BE2C (cell line): ENCODE measurements around the gene GSS.

Source experiments
- DNase-seq: peaks from one replicate; pipeline ENCODE4 v3.0.0-alpha.2; 2020
- H3K27me3 ChIP-seq: fragments of 250-450 bp; sonication (Bioruptor Pico); 2 replicates; pipeline ENCODE4 v1.5.1; 2020; ENCODE audit warnings: mild to moderate bottlenecking
- H3K36me3 ChIP-seq: fragments of 250-450 bp; sonication (Bioruptor Pico); 2 replicates; pipeline ENCODE4 v1.5.1; 2020; ENCODE audit warnings: mild to moderate bottlenecking
- H3K4me1 ChIP-seq: fragments of 250-450 bp; sonication (Bioruptor Pico); 2 replicates; pipeline ENCODE4 v1.5.1; 2020
- H3K4me3 ChIP-seq: 2 replicates; pipeline ENCODE4 v1.5.1; 2011; ENCODE audit warnings: low read depth, low read length
- H3K9me3 ChIP-seq: fragments of 250-450 bp; sonication (Bioruptor Pico); 2 replicates; pipeline ENCODE4 v1.5.1; 2020
- CTCF ChIP-seq: IDR thresholded peaks from 2 replicates; pipeline ENCODE4 v1.5.1; 2012; ENCODE audit warnings: mild to moderate bottlenecking, low read depth, low read length

GSS gene

GRCh38 chr20:34985461-34986310 is 30.1 kb upstream of the GSS start:
- Histone ChIP-seq H3K9me3 (no peaks in the 10 kb centered on the region), H3K36me3 (no peaks in the 10 kb centered on the region), H3K4me3 (no peak overlapping the region), H3K4me1 (peaks cover 7% of the 10 kb centered on the region), H3K27me3 (no peaks in the 10 kb centered on the region)
- no peak for DNase-seq
- no peak for TF ChIP-seq CTCF

GRCh38 chr20:34984756-34985261 is 29.2 kb upstream of the GSS start:
- TF ChIP-seq CTCF, result no peak
- no peaks in the 10 kb centered on the region for H3K9me3 ChIP-seq
- no peaks in the 10 kb centered on the region for H3K27me3 ChIP-seq
- H3K4me1 ChIP-seq, result peaks cover 9% of the 10 kb centered on the region
- no peaks in the 10 kb centered on the region for H3K36me3 ChIP-seq
- H3K4me3 ChIP-seq, result no peak overlapping the region
- DNase-seq, result no peak

- no peak for DNase-seq
- H3K9me3 ChIP-seq, result no peaks in the 10 kb centered on the region
- no peak overlapping the region for H3K4me3 ChIP-seq
- peaks cover 9% of the 10 kb centered on the region for H3K4me1 ChIP-seq
- no peaks in the 10 kb centered on the region for H3K36me3 ChIP-seq
- no peak for TF ChIP-seq CTCF
- no peaks in the 10 kb centered on the region for H3K27me3 ChIP-seq
These were observed 28.6 kb upstream of the GSS start for GRCh38 chr20:34983995-34984735.

DNA sequence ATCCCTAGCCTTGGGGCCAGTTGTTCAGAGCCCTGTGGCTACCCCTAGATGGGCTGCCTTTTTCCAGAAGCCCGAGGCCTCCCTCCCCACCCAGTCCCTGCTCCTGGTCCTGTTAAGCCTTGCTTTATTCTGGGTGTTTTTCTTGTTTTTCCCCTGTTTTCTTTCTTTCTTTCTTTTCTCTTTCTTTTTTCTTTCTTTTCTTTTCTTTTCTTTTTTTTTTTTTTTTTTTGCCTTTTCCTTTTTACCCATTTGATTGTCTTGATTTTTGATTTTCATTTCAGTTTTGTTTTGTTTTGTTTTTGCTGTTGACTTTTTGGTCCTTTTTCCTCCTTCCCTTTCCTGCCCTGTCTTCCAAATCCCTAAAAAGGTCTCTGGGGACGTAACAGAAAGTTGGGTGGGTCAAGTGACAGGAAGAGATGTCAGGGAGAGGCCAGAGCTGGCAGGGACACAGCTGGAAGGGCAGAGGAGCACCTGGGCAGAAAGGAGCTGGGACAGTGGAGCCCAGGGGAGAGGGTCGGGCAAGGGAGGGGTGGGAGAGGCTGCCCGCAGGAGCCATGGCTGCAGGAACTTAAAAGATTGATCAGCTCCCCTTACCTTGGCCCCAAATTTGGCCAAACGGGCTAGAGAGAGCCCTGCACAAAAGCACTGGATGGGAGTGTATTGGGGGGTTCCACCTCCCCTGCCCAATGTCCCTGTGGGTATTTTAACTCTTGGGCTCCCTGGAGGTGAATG is 27.6 kb upstream of the GSS start:
- H3K9me3 ChIP-seq, result no peaks in the 10 kb centered on the region
- H3K4me3 ChIP-seq, result no peak overlapping the region

More for the DNA sequence above, 27.6 kb upstream of the GSS start:
- Histone ChIP-seq H3K27me3 (no peaks in the 10 kb centered on the region), H3K4me1 (peaks cover 9% of the 10 kb centered on the region), H3K36me3 (no peaks in the 10 kb centered on the region)
- no peak for DNase-seq
- TF ChIP-seq CTCF, result no peak
